Measurements from ENCODE around the gene MLC1. TPM values are rescaled to one million over a fixed set of nuclear protein-coding genes. Genes with fewer than 3 reads are reported as not detected.

MLC1 gene
- total RNA-seq, 1 donor from 2014 or later: not detected

DNA sequence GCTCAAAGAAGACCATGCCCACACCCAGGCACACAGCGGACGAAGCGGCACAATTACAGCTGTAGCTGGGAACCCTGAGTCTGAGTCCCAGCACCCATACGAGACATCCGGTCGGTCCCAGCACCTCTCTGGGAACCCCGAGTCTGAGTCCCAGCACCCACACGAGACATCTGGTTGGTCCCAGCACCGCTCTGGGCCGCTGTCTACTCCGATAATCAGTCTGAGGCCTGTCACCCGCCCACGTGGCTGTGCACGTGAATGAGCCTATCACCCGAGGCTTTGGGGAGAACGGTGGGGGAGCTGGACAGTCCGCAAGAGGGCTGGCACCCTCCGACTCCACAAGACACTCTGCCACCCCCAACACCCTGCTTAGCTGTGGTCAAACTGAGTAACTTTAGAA is 33.3 kb downstream of the MLC1 start:
- TF ChIP-seq, protein P1, sequence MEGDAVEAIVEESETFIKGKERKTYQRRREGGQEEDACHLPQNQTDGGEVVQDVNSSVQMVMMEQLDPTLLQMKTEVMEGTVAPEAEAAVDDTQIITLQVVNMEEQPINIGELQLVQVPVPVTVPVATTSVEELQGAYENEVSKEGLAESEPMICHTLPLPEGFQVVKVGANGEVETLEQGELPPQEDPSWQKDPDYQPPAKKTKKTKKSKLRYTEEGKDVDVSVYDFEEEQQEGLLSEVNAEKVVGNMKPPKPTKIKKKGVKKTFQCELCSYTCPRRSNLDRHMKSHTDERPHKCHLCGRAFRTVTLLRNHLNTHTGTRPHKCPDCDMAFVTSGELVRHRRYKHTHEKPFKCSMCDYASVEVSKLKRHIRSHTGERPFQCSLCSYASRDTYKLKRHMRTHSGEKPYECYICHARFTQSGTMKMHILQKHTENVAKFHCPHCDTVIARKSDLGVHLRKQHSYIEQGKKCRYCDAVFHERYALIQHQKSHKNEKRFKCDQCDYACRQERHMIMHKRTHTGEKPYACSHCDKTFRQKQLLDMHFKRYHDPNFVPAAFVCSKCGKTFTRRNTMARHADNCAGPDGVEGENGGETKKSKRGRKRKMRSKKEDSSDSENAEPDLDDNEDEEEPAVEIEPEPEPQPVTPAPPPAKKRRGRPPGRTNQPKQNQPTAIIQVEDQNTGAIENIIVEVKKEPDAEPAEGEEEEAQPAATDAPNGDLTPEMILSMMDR (IDR thresholded peaks at IDR 0.05; ENCODE audit: insufficient read depth, low read length, severe bottlenecking): no peak
- FAIRE-seq: no peak
- DNase-seq (ENCODE audit: low read depth): no peak
- H3K4me3 ChIP-seq (ENCODE audit: low read depth, low read length): no peak overlapping the region
- no peaks in the 10 kb centered on the region for H3K36me3 ChIP-seq (ENCODE audit: control insufficient read depth, insufficient read depth, low read length)
- no peaks in the 10 kb centered on the region for H3K27me3 ChIP-seq (ENCODE audit: control insufficient read depth, insufficient read depth, low read length)

DNA sequence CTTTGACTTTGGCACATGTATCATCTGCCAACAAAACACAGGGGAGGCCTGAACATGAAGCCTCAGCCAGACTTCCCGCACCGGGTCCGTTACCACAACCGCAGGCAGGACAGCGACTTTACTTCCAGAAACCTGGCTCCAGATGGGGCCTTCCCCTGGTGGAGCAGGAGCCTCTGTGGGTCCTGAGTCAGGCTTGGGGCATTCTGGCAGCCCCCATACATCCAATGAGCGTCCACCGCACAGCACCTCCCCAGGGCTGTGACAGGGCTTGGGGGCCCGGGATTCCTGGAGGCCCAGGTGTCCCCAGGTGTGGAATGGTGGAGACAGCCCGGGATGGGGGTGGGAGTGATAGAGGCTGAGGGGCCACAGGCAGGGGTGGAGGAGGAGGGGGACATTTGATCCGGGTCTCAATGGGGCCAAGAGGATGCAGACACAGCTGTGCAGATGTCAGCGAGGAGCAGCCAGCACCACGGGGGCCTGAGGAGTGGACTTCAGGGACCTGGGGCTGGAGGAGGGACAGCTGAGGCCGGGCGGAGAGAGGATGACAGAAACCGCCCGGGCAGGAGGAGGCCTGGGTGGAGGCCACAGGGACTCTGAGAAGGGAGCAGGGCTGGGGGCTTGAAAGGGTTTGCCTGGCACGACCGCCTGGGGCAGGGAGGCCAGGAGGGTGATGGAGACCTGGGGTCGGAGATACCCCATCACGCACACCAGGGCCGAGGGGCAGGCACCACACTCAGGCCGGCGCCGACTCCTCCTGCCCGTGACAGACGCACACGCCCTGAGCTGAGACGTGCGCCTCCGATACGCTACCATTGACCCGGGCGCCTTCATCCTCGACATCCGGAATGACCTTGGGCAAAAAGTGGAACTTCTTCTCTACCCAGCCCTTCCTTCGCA is 35.7 kb downstream of the MLC1 start:
- TF ChIP-seq, protein P1 (IDR thresholded peaks at IDR 0.05; ENCODE audit: insufficient read depth, low read length, severe bottlenecking): no peak
- Histone ChIP-seq H3K36me3 (ENCODE audit: control insufficient read depth, insufficient read depth, low read length) (no peaks in the 10 kb centered on the region), H3K27me3 (ENCODE audit: control insufficient read depth, insufficient read depth, low read length) (no peaks in the 10 kb centered on the region), H3K4me3 (ENCODE audit: low read depth, low read length) (no peak overlapping the region)
- DNase-seq (ENCODE audit: low read depth) (no peak), FAIRE-seq (peak; percentile 23)

DNA sequence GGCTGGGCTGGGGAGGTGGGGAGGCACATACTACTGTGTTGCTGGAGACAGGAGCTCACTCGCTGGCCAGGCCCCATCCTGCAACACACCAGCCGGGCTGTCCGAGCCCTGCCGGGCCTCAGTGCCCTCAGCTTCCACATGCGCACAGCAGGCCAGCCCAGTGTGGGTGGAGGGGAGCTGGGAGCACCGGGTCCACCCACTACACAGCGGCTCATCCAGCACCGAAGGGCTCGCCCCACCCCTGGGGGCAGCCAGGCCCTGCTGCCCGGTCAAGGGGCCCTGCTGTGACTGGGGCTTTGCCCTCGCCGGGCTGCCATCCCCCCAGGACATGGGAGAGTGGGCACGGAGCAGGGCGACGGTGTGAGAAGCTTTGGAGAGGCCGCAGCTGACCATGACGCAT is 36.4 kb downstream of the MLC1 start:
- H3K27me3 ChIP-seq (ENCODE audit: control insufficient read depth, insufficient read depth, low read length): no peaks in the 10 kb centered on the region
- no peaks in the 10 kb centered on the region for H3K36me3 ChIP-seq (ENCODE audit: control insufficient read depth, insufficient read depth, low read length)
- TF ChIP-seq, protein P1 (IDR thresholded peaks at IDR 0.05; ENCODE audit: insufficient read depth, low read length, severe bottlenecking): no peak
- H3K4me3 ChIP-seq (ENCODE audit: low read depth, low read length): no peak overlapping the region
- DNase-seq (ENCODE audit: low read depth) (no peak), FAIRE-seq (no peak)

DNA sequence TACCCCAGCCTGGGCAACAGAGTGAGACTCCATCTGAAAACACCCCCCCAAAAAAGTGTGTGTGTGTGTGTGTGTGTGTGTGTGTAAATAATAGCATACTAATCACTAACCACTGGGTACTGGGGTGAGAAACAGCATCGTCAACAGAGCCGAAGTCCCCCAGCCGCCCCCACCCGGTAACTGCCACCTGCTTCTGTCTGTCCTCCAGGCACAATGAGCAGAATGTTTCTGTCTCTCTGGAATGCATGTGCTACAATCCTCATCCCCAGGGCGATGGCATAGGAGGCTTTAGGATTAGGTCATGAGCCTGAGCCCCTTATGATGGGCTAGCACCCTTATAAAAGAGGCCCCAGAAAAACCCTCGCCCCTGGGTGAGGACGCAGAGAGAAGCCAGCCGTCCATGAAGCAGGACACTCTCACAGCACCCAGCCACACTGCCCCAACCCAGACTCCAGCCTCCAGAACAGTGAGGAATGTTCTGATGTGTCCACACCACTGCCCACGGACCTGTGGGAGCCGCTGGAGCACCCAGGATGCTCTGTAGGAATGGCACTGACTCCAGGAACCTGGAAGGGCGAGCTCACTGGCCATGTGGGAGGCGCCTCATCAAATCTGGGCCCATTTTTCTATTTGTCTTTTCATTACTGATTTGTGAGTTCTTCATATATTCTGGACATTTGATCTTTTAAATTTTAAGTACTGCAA is 37.0 kb downstream of the MLC1 start:
- H3K4me3 ChIP-seq (ENCODE audit: low read depth, low read length): no peak overlapping the region
- no peak for FAIRE-seq
- TF ChIP-seq, protein P1 (IDR thresholded peaks at IDR 0.05; ENCODE audit: insufficient read depth, low read length, severe bottlenecking): no peak
- no peaks in the 10 kb centered on the region for H3K27me3 ChIP-seq (ENCODE audit: control insufficient read depth, insufficient read depth, low read length)
- DNase-seq (ENCODE audit: low read depth): no peak
- no peaks in the 10 kb centered on the region for H3K36me3 ChIP-seq (ENCODE audit: control insufficient read depth, insufficient read depth, low read length)

DNA sequence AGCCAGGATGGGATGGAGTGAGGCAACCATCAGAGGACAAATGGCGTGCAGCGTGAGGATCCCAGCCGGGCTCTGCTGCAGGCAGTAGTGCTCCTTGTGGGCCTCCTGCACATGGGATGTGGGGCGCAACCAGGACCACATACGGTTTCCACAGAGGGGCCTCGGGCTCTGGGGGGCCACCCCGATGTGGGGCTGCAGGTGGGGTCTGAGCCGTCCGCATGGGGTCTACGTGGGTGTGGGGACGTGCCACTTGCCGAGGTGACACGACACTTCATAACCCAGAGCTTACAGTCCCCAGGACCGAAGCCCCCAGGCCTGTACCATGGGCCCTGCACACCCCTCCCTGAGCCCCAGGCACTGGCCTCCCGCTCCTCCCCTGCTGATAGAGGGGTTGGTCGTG is 37.9 kb downstream of the MLC1 start:
- H3K27me3 ChIP-seq (ENCODE audit: control insufficient read depth, insufficient read depth, low read length): no peaks in the 10 kb centered on the region
- no peaks in the 10 kb centered on the region for H3K36me3 ChIP-seq (ENCODE audit: control insufficient read depth, insufficient read depth, low read length)
- TF ChIP-seq, protein P1 (IDR thresholded peaks at IDR 0.05; ENCODE audit: insufficient read depth, low read length, severe bottlenecking): no peak
- H3K4me3 ChIP-seq (ENCODE audit: low read depth, low read length): no peak overlapping the region
- no peak for FAIRE-seq
- no peak for DNase-seq (ENCODE audit: low read depth)
